Esophagus (tissue), 2 donors: ENCODE data around the gene CST7. TPM values are rescaled to one million over a fixed set of nuclear protein-coding genes. Genes with fewer than 3 reads are reported as not detected.
"Not testable (repeated sequence)": the region's sequence is repeated elsewhere in the genome, so short reads cannot be mapped to it uniquely, and the experiment has no call there.

Experiments used
- H3K27ac ChIP-seq, 2 donors: one replicate each; pipeline ENCODE4 v1.5.1; 2013; ENCODE audit warnings: low read depth in 2 of 2, mild to moderate bottlenecking in 2 of 2, inconsistent platforms in 1 of 2, low read length in 1 of 2, moderate library complexity in 1 of 2
- H3K27me3 ChIP-seq, 2 donors: one replicate each; pipeline ENCODE4 v1.6.1; 2013; ENCODE audit warnings: low read length in 2 of 2, control low read depth in 1 of 2, mild to moderate bottlenecking in 1 of 2; ENCODE audit not compliant: insufficient read depth in 2 of 2, control insufficient read depth in 1 of 2
- H3K36me3 ChIP-seq, 2 donors: one replicate each; pipeline ENCODE4 v1.6.1; 2013; ENCODE audit warnings: low read length in 1 of 2; ENCODE audit not compliant: control insufficient read depth in 2 of 2, insufficient read depth in 2 of 2
- H3K4me1 ChIP-seq, 2 donors: one replicate each; pipeline ENCODE4 v1.6.1; 2013; ENCODE audit warnings: low read length in 1 of 2; ENCODE audit not compliant: control insufficient read depth in 2 of 2, insufficient read depth in 2 of 2
- H3K4me3 ChIP-seq, 2 donors: one replicate each; pipeline ENCODE4 v1.5.1; 2013; ENCODE audit warnings: low read length in 2 of 2, mild to moderate bottlenecking in 2 of 2, low read depth in 1 of 2, moderate library complexity in 1 of 2
- H3K9me3 ChIP-seq, 2 donors: one replicate each; pipeline ENCODE4 v1.6.1; 2013; ENCODE audit warnings: mild to moderate bottlenecking in 2 of 2, low read depth in 1 of 2, low read length in 1 of 2, moderate library complexity in 1 of 2; ENCODE audit not compliant: control insufficient read depth in 2 of 2, insufficient read depth in 1 of 2
- WGBS, 2 donors: extraction: QIAGEN DNeasy Blood & Tissue Kit; methylation state at CpG; one replicate each; pipeline ENCODE4 v1.1.7; 2013; 5-methylcytosine and 5-hydroxymethylcytosine counted together
- polyA plus RNA-seq, 2 donors: library from polyadenylated mRNA; stranded (reverse); fragments of 200-250 nt; gene quantifications; one replicate each; pipeline ENCODE4 v1.2.3, GENCODE V29; 2013
- donor health status: healthy with polysubstance abuse.
- donor health status: Bipolar disorder and iron deficiency.

CST7 gene
- polyA plus RNA-seq, 2 donors, result 1.4 to 2.9 TPM

DNA sequence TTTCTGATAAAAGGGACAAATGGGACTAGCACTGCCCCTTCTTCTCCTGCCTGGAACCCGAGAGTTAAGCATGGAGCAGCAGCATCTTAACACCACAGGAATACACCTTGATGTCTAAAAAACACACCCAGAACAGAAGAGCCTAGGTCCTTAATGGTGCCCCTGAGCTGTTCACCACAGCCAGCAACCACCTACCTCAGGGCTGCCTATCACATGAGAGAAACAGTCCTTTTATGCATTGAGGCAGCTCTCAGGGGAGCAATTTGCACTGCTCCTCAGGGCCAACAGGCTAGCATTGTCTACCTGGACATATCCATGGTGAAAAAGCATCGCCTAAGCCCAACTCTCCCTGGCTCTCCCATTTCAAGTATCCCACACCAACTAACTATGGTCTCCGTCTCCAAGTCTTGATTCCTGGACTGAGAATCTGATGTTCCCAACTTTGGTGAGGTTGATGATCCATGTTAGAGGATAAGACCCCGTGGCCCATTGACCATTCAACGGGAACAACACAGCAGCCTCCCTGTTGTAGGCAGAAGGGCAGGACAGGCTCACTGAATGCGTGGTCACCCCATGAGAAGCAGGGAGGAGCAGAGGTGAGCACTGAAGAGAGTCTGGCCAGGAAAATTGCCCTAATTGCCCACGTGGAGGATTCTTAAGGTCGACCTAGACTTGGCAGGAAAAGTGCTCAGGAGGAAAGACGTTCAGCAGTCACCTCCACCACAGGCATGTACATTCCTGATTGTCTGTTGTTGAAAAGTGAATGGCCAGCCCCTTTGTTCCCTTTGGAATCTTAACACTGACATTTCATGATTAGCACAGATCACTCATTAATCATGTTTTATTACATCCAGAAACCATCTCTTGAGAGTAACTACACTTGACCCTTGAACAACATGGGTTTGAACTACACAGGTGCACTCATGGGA lies 47.6 kb downstream of the CST7 start:
- WGBS, 2 donors, result 66 to 67% methylated on average over 9 of the region's 9 CpGs

DNA sequence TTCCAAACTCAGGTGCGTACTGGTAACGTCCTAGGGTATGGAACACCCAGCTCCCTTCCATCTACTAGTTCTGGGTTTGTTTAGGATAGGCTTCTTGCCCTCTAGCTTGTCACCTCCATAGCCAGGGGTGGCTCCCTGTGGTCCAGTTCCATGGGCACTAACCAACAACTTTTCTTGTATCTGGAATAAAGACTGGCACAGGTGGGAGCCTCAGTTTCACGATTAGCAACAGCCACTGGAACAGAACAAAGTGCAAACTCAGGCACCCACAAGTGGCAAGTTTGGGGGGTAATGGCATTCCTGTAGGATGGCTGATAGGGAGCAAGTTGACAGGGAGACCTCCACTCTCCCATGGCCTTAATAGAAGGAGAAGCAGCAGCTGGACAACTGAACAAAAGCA lies 49.1 kb downstream of the CST7 start:
- peaks cover 2 to 4% of the 10 kb centered on the region in 2 donors for H3K4me1 ChIP-seq
- no peak overlapping the region for H3K4me3 ChIP-seq
- no peaks in the 10 kb centered on the region for H3K27me3 ChIP-seq
- no peaks in the 10 kb centered on the region for H3K36me3 ChIP-seq
- no peaks in the 10 kb centered on the region for H3K9me3 ChIP-seq
- H3K27ac ChIP-seq, result no peak overlapping the region
- WGBS, 2 donors, result 54 to 63% methylated on average over 3 of the region's 3 CpGs

More for the DNA sequence above, 47.6 kb downstream of the CST7 start:
- H3K36me3 ChIP-seq, result no peaks in the 10 kb centered on the region
- H3K4me1 ChIP-seq, result peaks cover 4 to 6% of the 10 kb centered on the region in 2 donors
- no peak overlapping the region for H3K27ac ChIP-seq
- no peak overlapping the region for H3K4me3 ChIP-seq
- no peaks in the 10 kb centered on the region for H3K27me3 ChIP-seq
- H3K9me3 ChIP-seq, result no peaks in the 10 kb centered on the region

DNA sequence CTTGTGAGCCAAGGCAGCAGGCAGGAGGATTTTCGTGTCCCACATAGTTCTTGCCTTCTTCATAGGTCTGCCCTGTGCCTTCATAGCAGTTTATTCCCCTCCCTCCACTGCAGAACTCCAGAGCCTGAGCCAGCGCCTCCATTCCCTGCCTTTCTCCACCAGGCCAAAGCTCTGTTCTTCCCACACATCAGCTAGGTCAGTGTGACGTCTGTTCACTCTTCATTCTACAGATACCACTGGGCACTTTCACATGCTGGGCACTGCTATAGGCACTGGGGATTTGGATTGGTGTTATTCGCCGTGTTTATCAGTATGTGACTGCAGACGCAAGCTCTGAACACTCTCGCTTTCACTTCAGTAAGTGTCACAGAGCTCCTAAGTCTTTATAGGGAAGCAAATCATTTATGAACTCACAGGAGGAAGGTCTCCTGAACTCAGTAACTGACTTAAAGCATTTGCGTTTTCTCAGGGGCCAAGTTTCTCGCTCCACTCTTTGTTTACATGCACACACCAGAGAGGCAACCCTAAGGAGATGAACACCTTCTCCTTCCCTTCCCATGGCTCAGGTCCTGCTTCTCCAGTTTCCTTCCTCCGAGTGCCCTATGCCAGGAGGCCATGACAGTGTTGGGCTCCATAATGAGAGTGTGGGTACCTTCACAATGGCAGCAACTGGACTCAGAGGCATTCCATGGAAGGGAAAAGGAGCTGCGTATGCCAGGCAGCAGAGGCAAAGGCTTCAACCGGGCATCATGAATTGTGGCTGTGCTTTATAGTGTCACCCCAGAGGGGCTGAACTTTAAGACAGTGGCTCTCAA lies 49.8 kb downstream of the CST7 start:
- Histone ChIP-seq H3K4me1 (peaks cover 2 to 4% of the 10 kb centered on the region in 2 donors), H3K27me3 (no peaks in the 10 kb centered on the region), H3K27ac (peak overlapping the region in 1 of 2 donors; percentile 15), H3K4me3 (no peak overlapping the region), H3K36me3 (no peaks in the 10 kb centered on the region), H3K9me3 (no peaks in the 10 kb centered on the region)
- 77 to 82% methylated on average over 12 of the region's 12 CpGs for WGBS, 2 donors

DNA sequence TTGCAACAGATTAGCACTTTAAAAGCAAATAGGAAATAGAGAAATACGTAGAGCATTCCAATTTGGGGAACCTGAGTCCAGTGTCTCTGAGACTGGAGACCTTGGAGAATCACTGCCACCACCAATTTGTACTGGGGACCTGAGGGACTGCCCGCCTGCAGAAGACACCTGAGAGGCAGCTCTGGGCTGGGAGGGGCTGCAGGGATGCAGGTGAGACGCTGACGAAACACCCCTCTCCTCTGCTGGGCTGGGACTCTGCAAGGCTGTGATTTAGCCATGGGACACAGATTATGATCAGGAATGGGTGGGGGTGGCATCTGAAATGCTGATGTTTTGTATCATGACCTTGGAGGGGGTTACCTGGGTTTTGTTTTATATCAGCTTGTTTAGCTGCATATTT lies 50.5 kb downstream of the CST7 start:
- WGBS, 2 donors, result 86 to 90% methylated on average over 4 of the region's 4 CpGs
- Histone ChIP-seq H3K4me1 (peaks cover 2 to 4% of the 10 kb centered on the region in 2 donors), H3K36me3 (no peaks in the 10 kb centered on the region), H3K27me3 (no peaks in the 10 kb centered on the region), H3K27ac (no peak overlapping the region), H3K9me3 (no peaks in the 10 kb centered on the region), H3K4me3 (no peak overlapping the region)

DNA sequence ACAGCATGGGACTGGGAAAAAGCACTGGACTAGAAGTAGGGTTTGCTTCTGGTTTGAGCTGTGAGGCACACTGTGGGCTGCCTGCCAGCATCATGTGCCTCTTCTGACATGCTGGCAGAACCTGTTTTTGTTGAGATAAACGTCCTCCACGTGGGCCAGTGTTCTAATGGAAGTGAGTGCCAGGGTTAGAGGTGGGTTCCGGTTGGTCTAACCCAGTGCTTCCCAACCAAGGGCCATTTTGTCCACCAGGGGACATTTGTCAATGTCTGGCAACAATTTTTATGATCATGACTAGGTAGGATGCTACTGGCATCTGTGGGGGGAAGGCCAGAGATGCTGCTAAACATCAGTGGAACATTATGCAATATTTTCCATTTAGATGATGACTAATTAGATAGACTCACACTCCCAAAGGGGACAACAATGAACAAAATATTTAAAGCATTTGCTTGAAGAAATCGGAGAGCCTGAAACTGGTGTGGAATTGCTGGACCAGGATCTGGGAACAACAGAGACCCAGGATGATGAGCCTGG lies 51.3 kb downstream of the CST7 start:
- WGBS, 2 donors, result 18 to 26% methylated on average over 4 of the region's 4 CpGs
- Histone ChIP-seq H3K27ac (peak overlapping the region; percentile 45 to 60), H3K4me3 (no peak overlapping the region), H3K9me3 (no peaks in the 10 kb centered on the region), H3K36me3 (no peaks in the 10 kb centered on the region), H3K27me3 (no peaks in the 10 kb centered on the region), H3K4me1 (peaks cover 0 to 2% of the 10 kb centered on the region in 2 donors)

DNA sequence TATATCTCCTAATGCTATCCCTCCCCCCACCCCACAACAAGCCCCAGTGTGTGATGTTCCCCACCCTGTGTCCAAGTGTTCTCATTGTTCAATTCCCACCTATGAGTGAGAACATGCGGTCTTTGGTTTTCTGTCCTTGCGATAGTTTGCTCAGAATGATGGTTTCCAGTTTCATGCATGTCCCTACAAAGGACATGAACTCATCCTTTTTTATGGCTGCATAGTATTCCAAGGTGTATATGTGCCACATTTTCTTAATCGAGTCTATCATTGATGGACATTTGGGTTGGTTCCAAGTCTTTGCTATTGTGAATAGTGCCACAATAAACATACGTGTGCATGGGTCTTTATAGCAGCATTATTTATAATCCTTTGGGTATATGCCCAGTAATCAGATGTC lies 52.3 kb downstream of the CST7 start:
- H3K27ac ChIP-seq, result not testable (repeated sequence)

DNA sequence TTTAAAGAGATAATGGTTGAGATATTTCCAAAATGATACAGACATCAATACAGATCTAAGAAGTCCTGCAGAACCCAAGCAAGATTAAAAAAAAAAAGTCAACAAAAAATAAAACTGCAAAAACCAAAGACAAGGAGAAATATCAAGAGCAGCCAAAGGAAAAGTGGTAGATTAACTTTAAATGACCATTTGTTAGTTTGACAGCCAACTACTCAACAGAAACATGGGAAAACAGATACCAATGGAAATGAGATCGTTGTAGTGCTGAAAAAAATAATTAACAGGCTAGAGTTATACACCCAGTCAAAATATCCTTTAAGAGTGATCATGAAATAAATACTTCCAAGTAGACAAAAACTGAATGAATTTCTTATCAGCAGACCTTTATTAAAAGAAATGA lies 53.9 kb downstream of the CST7 start:
- no peaks in the 10 kb centered on the region for H3K27me3 ChIP-seq
- H3K9me3 ChIP-seq, result no peaks in the 10 kb centered on the region
- peaks cover 0 to 2% of the 10 kb centered on the region in 2 donors for H3K4me1 ChIP-seq
- no peak overlapping the region for H3K27ac ChIP-seq
- H3K4me3 ChIP-seq, result no peak overlapping the region
- H3K36me3 ChIP-seq, result peaks cover 0 to 14% of the 10 kb centered on the region in 2 donors
- 90 to 94% methylated on average over 1 of the region's 1 CpG for WGBS, 2 donors

More for the DNA sequence above, 52.3 kb downstream of the CST7 start:
- WGBS, 2 donors, result 79 to 80% methylated on average over 4 of the region's 4 CpGs
- H3K9me3 ChIP-seq, H3K27me3 ChIP-seq, H3K4me3 ChIP-seq, H3K4me1 ChIP-seq, H3K36me3 ChIP-seq: not testable (repeated sequence)

DNA sequence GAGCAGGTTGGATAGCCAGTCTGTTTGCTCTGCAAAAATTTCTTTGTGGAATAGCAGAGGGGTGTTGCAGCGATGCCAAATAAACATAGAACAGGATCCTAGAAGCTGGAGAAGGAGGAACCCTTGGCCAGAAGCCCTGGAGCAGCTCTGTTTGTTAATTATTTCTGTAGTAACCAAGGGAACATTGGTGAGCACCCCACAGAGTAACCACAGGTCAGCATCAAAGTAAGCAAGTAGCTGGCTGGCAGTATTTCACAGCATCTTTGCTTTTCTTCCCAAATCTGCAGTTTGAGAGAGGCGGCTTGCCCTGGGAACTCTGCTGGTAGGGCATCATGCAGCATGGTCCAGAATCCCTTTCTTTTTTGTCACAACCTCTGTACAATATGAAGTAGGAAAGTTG lies 56.2 kb downstream of the CST7 start:
- whole genome bisulfite sequencing, 2 donors, result 38 to 48% methylated on average over 2 of the region's 2 CpGs
- Histone ChIP-seq H3K27me3 (no peaks in the 10 kb centered on the region), H3K9me3 (no peaks in the 10 kb centered on the region), H3K36me3 (peaks cover 0 to 14% of the 10 kb centered on the region in 2 donors), H3K27ac (peak overlapping the region in 1 of 2 donors; percentile 14), H3K4me3 (no peak overlapping the region), H3K4me1 (peaks cover 1 to 2% of the 10 kb centered on the region in 2 donors)

DNA sequence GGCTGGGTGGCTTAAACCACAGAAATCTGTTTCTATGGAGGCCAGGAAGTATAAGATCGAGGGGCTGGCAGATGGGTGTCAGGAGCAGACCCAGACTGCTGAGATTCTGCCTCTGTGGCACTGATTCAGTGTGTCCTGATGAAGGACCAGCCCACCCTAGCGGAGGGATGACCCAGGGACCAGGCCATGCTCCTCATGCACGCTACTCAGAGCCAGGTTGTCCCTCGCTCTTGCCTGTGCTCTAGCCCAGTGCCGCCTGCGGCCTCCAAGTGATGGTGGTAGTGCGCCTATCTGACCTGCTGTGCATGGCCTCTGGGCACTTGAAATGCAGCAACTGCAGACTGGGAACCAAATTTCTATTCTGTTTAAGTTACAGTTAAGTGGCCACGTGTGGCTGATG lies 56.6 kb downstream of the CST7 start:
- Histone ChIP-seq H3K4me3 (no peak overlapping the region), H3K36me3 (peaks cover 0 to 16% of the 10 kb centered on the region in 2 donors), H3K4me1 (peaks cover 0 to 2% of the 10 kb centered on the region in 2 donors), H3K9me3 (no peaks in the 10 kb centered on the region), H3K27me3 (no peaks in the 10 kb centered on the region), H3K27ac (peak overlapping the region in 1 of 2 donors; percentile 14)
- 78 to 81% methylated on average over 8 of the region's 8 CpGs for WGBS, 2 donors
